ENCODE measurements around the gene PNPLA2.

- TF ChIP-seq CTCF (IDR thresholded peaks at IDR 0.05) (no peak), EZH2phosphoT487 (IDR thresholded peaks at IDR 0.05) (no peak), EZH2 (IDR thresholded peaks at IDR 0.05) (no peak)
Observed at GRCh38 chr11:870418-870817, 51.7 kb downstream of the PNPLA2 start.
